H1 (cell line): ENCODE measurements around the gene SNX32. TPM values are rescaled to one million over a fixed set of nuclear protein-coding genes. Genes with fewer than 3 reads are reported as not detected.

Experiments used
- CHD1 ChIP-seq: IDR thresholded peaks from 2 replicates; pipeline ENCODE4 v1.6.1; 2012; ENCODE audit warnings: low read depth, low read length, improper control_type of control experiment
- JUN ChIP-seq: IDR thresholded peaks from 2 replicates; pipeline ENCODE4 v1.6.1; 2011; ENCODE audit warnings: low read depth, mild to moderate bottlenecking, improper control_type of control experiment, low read length
- KDM5A ChIP-seq: fragments of 200-600 bp; IDR thresholded peaks from 2 replicates; pipeline ENCODE4 v1.7.1; 2012; ENCODE audit warnings: mild to moderate bottlenecking, low read length, inconsistent platforms, mixed read lengths
- POU5F1 ChIP-seq: IDR thresholded peaks from 2 replicates; pipeline ENCODE4 v1.6.1; 2011; ENCODE audit warnings: low read depth, mild to moderate bottlenecking, low read length, moderate library complexity
- RAD21 ChIP-seq, 2 experiments: IDR thresholded peaks in 1 of 2; conservative IDR thresholded peaks in 1 of 2; 2 replicates each; pipeline ENCODE4 v1.6.1; 2011; ENCODE audit warnings: low read depth in 2 of 2, low read length in 2 of 2, improper control_type of control experiment in 1 of 2, inconsistent platforms in 1 of 2, mild to moderate bottlenecking in 1 of 2, moderate library complexity in 1 of 2
- RFX5 ChIP-seq: IDR thresholded peaks from 2 replicates; pipeline ENCODE4 v1.6.1; 2011; ENCODE audit warnings: low read depth, low read length, improper control_type of control experiment, borderline replicate concordance
- SIN3A ChIP-seq, 2 experiments: IDR thresholded peaks in 1 of 2; conservative IDR thresholded peaks in 1 of 2; 2 replicates each; pipeline ENCODE4 v1.6.1; 2011 to 2012; ENCODE audit warnings: low read length in 2 of 2, improper control_type of control experiment in 1 of 2, low read depth in 1 of 2, mild to moderate bottlenecking in 1 of 2
- SRF ChIP-seq: IDR thresholded peaks from 2 replicates; pipeline ENCODE4 v1.6.1; 2011; ENCODE audit warnings: mild to moderate bottlenecking, low read depth, low read length, moderate library complexity
- TCF12 ChIP-seq: IDR thresholded peaks from 2 replicates; pipeline ENCODE4 v1.6.1; 2011; ENCODE audit warnings: low read depth, mild to moderate bottlenecking, low read length
- polyA plus RNA-seq, 7 experiments: library from polyadenylated mRNA; depleted of rRNA in 3 of 7; stranded (reverse) in 5 of 7; unstranded in 2 of 7; fragments of >200 nt in 5 of 7; fragments of 200-250 nt in 2 of 7; gene quantifications; 1 replicate in 5 of 7; 2 replicates in 1 of 7; 4 replicates in 1 of 7; pipeline versions ENCODE4 v1.2.1 to v1.2.3, GENCODE V29; 2011 to 2013; ENCODE audit warnings: missing spikeins in 2 of 7, mixed read lengths in 2 of 7
- total RNA-seq: library from RNA; stranded (reverse); fragmentation: NEBNext Ultra II Directional; extraction: Animal tissue kit (Norgen Biotek cat#: 25700); gene quantifications from 2 replicates; pipeline ENCODE4 v1.2.1, GENCODE V29; 2021
- TF ChIP-seq, protein P1 (sequence below): fragments of 300-600 bp; sonication (generic); IDR thresholded peaks from 2 replicates; pipeline ENCODE4 v1.7.1; 2012; ENCODE audit warnings: low read length, moderate library complexity, mild to moderate bottlenecking, inconsistent platforms; ENCODE audit not compliant: insufficient replicate concordance

Gene SNX32
- total and polyA plus RNA-seq, 2 of the 8 experiments (the other 6 are each of a cell fraction or from before 2014, with no cell fraction given): 0.76 to 2.2 TPM

- TF ChIP-seq, protein P1, sequence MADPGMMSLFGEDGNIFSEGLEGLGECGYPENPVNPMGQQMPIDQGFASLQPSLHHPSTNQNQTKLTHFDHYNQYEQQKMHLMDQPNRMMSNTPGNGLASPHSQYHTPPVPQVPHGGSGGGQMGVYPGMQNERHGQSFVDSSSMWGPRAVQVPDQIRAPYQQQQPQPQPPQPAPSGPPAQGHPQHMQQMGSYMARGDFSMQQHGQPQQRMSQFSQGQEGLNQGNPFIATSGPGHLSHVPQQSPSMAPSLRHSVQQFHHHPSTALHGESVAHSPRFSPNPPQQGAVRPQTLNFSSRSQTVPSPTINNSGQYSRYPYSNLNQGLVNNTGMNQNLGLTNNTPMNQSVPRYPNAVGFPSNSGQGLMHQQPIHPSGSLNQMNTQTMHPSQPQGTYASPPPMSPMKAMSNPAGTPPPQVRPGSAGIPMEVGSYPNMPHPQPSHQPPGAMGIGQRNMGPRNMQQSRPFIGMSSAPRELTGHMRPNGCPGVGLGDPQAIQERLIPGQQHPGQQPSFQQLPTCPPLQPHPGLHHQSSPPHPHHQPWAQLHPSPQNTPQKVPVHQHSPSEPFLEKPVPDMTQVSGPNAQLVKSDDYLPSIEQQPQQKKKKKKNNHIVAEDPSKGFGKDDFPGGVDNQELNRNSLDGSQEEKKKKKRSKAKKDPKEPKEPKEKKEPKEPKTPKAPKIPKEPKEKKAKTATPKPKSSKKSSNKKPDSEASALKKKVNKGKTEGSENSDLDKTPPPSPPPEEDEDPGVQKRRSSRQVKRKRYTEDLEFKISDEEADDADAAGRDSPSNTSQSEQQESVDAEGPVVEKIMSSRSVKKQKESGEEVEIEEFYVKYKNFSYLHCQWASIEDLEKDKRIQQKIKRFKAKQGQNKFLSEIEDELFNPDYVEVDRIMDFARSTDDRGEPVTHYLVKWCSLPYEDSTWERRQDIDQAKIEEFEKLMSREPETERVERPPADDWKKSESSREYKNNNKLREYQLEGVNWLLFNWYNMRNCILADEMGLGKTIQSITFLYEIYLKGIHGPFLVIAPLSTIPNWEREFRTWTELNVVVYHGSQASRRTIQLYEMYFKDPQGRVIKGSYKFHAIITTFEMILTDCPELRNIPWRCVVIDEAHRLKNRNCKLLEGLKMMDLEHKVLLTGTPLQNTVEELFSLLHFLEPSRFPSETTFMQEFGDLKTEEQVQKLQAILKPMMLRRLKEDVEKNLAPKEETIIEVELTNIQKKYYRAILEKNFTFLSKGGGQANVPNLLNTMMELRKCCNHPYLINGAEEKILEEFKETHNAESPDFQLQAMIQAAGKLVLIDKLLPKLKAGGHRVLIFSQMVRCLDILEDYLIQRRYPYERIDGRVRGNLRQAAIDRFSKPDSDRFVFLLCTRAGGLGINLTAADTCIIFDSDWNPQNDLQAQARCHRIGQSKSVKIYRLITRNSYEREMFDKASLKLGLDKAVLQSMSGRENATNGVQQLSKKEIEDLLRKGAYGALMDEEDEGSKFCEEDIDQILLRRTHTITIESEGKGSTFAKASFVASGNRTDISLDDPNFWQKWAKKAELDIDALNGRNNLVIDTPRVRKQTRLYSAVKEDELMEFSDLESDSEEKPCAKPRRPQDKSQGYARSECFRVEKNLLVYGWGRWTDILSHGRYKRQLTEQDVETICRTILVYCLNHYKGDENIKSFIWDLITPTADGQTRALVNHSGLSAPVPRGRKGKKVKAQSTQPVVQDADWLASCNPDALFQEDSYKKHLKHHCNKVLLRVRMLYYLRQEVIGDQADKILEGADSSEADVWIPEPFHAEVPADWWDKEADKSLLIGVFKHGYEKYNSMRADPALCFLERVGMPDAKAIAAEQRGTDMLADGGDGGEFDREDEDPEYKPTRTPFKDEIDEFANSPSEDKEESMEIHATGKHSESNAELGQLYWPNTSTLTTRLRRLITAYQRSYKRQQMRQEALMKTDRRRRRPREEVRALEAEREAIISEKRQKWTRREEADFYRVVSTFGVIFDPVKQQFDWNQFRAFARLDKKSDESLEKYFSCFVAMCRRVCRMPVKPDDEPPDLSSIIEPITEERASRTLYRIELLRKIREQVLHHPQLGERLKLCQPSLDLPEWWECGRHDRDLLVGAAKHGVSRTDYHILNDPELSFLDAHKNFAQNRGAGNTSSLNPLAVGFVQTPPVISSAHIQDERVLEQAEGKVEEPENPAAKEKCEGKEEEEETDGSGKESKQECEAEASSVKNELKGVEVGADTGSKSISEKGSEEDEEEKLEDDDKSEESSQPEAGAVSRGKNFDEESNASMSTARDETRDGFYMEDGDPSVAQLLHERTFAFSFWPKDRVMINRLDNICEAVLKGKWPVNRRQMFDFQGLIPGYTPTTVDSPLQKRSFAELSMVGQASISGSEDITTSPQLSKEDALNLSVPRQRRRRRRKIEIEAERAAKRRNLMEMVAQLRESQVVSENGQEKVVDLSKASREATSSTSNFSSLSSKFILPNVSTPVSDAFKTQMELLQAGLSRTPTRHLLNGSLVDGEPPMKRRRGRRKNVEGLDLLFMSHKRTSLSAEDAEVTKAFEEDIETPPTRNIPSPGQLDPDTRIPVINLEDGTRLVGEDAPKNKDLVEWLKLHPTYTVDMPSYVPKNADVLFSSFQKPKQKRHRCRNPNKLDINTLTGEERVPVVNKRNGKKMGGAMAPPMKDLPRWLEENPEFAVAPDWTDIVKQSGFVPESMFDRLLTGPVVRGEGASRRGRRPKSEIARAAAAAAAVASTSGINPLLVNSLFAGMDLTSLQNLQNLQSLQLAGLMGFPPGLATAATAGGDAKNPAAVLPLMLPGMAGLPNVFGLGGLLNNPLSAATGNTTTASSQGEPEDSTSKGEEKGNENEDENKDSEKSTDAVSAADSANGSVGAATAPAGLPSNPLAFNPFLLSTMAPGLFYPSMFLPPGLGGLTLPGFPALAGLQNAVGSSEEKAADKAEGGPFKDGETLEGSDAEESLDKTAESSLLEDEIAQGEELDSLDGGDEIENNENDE: no peak
- TF ChIP-seq SIN3A (conservative IDR thresholded peaks at IDR 0.05 in 1 of 2, IDR thresholded peaks at IDR 0.05 in 1 of 2; ENCODE audit: low read depth in 1 of 2, low read length in 2 of 2) (peak; percentile 55 to 77; a peak in 2 of 4 replicates), KDM5A (no peak), SRF (peak; percentile 100), JUN (no peak), CHD1 (no peak), RAD21 (IDR thresholded peaks at IDR 0.05 in 1 of 2, conservative IDR thresholded peaks at IDR 0.05 in 1 of 2; ENCODE audit: low read depth in 2 of 2, low read length in 2 of 2) (peak in 1 of 2 experiments; percentile 6; a peak in 1 of 4 replicates), RFX5 (no peak), POU5F1 (no peak), TCF12 (0 out of 2 replicates have a peak, but pooled peaks have one; percentile 50)
Observed at GRCh38 chr11:65859095-65859811, 25.5 kb downstream of the SNX32 start (continued).
